ENCODE data around the gene TSPEAR. TPM values are rescaled to one million over a fixed set of nuclear protein-coding genes. Genes with fewer than 3 reads are reported as not detected.

The TSPEAR gene
- total RNA-seq, 4 donors from 2014 or later = 0.18 to 0.69 (median 0.51) TPM; not detected in 1

DNA sequence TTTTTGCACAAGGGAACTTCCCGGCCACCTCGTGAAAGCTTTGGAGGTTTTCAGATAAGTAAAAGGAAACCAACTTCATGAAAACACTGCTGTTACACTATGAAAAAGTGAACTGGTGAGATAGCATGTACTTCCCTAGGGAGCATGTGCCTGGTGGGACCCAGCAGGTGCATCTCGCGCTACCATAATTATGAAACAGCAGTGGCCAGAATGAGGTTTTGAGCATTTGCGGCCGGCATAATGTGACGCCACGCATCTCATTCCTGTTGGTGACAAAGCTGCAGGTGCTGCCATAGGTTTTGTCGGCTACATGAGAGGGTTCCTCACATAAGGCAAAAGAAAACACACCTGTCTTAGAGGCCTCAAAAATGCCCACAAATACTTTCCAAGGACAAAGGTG, 154.5 kb downstream of the TSPEAR start:
- intact Hi-C loops (cut with DNase I; ENCODE audit: low total_unique reads) = no loop called here
- H3K27ac ChIP-seq = no peak overlapping the region
- no peak for TF ChIP-seq POLR2A (IDR thresholded peaks at IDR 0.05)
- TF ChIP-seq, protein P1, sequence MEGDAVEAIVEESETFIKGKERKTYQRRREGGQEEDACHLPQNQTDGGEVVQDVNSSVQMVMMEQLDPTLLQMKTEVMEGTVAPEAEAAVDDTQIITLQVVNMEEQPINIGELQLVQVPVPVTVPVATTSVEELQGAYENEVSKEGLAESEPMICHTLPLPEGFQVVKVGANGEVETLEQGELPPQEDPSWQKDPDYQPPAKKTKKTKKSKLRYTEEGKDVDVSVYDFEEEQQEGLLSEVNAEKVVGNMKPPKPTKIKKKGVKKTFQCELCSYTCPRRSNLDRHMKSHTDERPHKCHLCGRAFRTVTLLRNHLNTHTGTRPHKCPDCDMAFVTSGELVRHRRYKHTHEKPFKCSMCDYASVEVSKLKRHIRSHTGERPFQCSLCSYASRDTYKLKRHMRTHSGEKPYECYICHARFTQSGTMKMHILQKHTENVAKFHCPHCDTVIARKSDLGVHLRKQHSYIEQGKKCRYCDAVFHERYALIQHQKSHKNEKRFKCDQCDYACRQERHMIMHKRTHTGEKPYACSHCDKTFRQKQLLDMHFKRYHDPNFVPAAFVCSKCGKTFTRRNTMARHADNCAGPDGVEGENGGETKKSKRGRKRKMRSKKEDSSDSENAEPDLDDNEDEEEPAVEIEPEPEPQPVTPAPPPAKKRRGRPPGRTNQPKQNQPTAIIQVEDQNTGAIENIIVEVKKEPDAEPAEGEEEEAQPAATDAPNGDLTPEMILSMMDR (IDR thresholded peaks at IDR 0.05) = no peak
- H3K36me3 ChIP-seq = no peaks in the 10 kb centered on the region
- H3K4me1 ChIP-seq = no peaks in the 10 kb centered on the region
- H3K9me3 ChIP-seq = no peaks in the 10 kb centered on the region
- H3K4me3 ChIP-seq = no peak overlapping the region
- no peaks in the 10 kb centered on the region for H3K27me3 ChIP-seq
- no peak for DNase-seq

DNA sequence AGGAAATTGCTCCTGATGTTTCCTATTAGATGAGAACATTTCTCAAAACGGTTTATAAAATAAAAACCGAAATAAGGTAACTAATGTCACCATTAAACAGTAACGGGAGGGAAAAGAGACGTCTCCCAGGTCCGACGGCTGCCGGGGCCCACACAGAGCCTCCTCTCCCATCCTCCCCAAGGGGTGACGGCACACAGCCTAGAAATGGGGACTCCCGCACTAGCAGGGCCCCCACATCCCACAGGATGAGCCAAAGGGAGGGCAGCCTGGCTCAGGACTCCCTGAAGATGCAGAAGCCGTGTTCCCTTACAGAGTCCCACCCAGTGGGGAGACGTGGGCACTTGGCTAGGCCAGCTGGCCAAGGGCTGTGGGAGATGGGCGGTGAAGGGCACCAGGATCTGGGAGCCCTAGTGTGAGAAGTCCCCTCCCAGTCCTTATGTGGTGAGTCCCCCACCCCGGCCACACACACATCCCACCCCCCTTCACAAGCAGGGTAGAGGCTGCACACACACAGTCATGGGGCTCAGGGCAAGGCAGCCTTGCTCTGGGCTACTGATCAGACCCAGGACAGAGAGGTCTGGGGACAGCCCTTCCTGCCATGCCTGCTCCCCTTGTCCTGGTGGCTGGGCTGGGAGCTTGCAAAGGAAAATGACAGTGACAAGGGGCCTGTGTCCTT, 156.0 kb downstream of the TSPEAR start:
- Histone ChIP-seq H3K4me1 (no peaks in the 10 kb centered on the region), H3K27me3 (no peaks in the 10 kb centered on the region), H3K9me3 (no peaks in the 10 kb centered on the region), H3K36me3 (no peaks in the 10 kb centered on the region), H3K4me3 (no peak overlapping the region), H3K27ac (no peak overlapping the region)
- TF ChIP-seq POLR2A (IDR thresholded peaks at IDR 0.05) = no peak
- TF ChIP-seq, protein P1 (IDR thresholded peaks at IDR 0.05) = no peak
- no peak for DNase-seq
- intact Hi-C loops (cut with DNase I; ENCODE audit: low total_unique reads) = no loop called here

DNA sequence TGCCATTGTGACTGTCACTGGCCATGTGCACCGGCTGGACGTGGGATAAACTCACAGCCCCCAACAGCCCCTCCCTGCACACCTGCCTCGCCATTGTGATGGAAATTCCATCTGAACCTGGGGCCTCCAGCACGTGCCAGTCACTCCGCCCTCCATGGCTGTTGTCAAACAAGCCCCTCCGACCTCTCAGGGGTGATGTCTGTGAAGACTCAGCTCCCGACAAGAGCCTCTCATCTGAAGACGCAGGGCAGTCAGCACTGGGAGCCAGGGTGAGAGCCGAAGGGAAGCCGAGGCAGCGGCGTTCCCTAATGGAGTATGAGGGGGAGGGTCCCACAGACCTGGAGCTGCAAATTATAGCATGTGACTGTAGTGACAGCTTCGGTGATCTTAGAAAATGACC, 158.7 kb downstream of the TSPEAR start:
- intact Hi-C loops (cut with DNase I; ENCODE audit: low total_unique reads) = no loop called here
- no peak for DNase-seq
- no peak overlapping the region for H3K27ac ChIP-seq
- no peaks in the 10 kb centered on the region for H3K4me1 ChIP-seq
- H3K9me3 ChIP-seq = no peaks in the 10 kb centered on the region
- H3K4me3 ChIP-seq = no peak overlapping the region
- no peaks in the 10 kb centered on the region for H3K36me3 ChIP-seq
- H3K27me3 ChIP-seq = no peaks in the 10 kb centered on the region
- TF ChIP-seq, protein P1 (IDR thresholded peaks at IDR 0.05) = no peak

DNA sequence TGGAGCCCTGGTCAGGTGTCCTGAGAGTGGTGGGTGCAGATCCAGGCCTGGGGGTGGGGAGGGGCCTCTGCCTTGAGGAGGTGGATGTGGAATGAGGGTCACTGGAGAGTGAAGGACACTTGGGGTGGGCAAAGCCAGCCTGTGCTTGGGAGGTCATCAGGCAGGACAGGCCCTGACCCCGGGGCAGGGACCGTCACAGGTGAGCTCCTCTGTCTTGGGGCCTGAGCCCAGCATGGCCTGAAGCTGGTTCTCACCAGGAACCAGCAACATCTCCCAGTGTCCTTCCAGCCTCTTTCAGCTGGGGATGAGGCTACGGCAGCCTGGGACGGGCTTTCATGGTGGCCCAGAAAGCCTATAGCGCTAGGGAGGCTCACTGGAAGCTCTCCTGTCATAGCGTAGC, 159.2 kb downstream of the TSPEAR start:
- Histone ChIP-seq H3K4me1 (no peaks in the 10 kb centered on the region), H3K9me3 (no peaks in the 10 kb centered on the region), H3K36me3 (no peaks in the 10 kb centered on the region), H3K4me3 (no peak overlapping the region), H3K27me3 (no peaks in the 10 kb centered on the region), H3K27ac (no peak overlapping the region)
- DNase-seq = no peak
- no peak for TF ChIP-seq POLR2A (IDR thresholded peaks at IDR 0.05)
- TF ChIP-seq, protein P1 (IDR thresholded peaks at IDR 0.05) = no peak
- intact Hi-C loops (cut with DNase I; ENCODE audit: low total_unique reads) = no loop called here

DNA sequence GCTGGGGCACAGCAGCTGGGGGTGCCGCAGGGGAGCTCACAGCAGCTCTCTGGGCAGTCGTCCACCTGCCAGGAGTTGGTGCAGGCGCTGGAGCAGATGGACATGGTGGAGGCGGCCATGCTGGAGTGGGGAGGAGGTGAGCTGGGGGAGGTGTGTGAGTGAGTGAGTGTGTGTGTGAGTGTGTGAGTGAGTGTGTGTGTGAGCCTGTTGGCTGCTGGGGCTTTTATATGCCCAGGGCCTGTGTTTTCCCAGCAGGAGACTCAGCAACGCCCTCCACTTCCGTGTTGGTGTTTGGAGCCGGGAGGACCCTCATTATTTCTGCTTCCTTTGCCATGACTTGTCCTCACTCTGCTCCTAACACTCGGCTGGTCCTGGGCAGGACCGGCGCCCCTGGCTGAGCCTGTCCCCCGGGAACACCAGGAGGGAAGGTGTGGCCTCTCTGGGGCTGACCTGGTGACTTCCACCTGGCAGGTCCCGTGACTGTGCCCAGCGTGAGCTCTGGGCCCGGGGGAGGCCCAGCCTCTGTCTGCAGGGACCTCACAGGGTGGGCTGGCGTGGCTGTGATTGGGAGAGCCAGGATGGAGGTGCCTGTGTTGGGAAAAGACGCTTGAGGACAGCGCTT, 159.9 kb downstream of the TSPEAR start, which contains the start of gene KRTAP10-2:
KRTAP10-2 (minus strand) TSS at position 166 of the 622 bp plus-strand sequence; CDS start at position 119, 47 bp downstream.
- Histone ChIP-seq H3K27ac (no peak within 1 kb of the TSS), H3K36me3 (no peaks in the 10 kb centered on the region), H3K27me3 (no peaks in the 10 kb centered on the region), H3K4me1 (no peaks in the 10 kb centered on the region), H3K9me3 (peaks cover 0 to 1% of the 10 kb centered on the region in 2 donors), H3K4me3 (no peak within 1 kb of the TSS)
- DNase-seq = no peak
- intact Hi-C loops (cut with DNase I; ENCODE audit: low total_unique reads) = no loop called here
- TF ChIP-seq, protein P1 (IDR thresholded peaks at IDR 0.05) = no peak
- TF ChIP-seq POLR2A (IDR thresholded peaks at IDR 0.05) = no peak
